K562 (cell line): ENCODE measurements around the gene KAT2B. TPM values are rescaled to one million over a fixed set of nuclear protein-coding genes. Genes with fewer than 3 reads are reported as not detected.
A peak's percentile ranks its signal among the peaks of the same experiment; 100 is the strongest.

Experiments
- ATAC-seq: fragments of 200-7000 bp; cut with Tn5 transposase; 3 replicates; pipeline ENCODE4 v1.9.1; 2020; ENCODE audit warnings: moderate library complexity
- BruUV-seq: library from RNA; stranded (reverse); fragments of 400-500 nt; replicated peaks from 2 replicates; lab custom pipeline; 2021; lab: Mats Ljungman, UMichigan
- CTCF ChIA-PET: fragments of 300-600 bp; formaldehyde crosslinking; extraction: SDS; loops from one replicate; lab custom pipeline; 2021; ENCODE audit warnings: low intra/inter-chr PET ratio; lab: Yijun Ruan, JAX
- POLR2A ChIA-PET: fragments of 300-600, 350-650 bp; sonication (Branson Sonifier 250); formaldehyde crosslinking; extraction: SDS; loops from one replicate; lab custom pipeline; 2021; ENCODE audit warnings: antibody characterized with exemption, inconsistent platforms; lab: Yijun Ruan, JAX
- DNase-seq, 4 experiments: peaks; one replicate each; pipeline versions ENCODE4 v3.0.0 to v3.0.0-alpha.2; 2011 to 2018; ENCODE audit warnings: low spot score in 3 of 4, mixed read lengths in 3 of 4; ENCODE audit errors: extremely low read depth in 1 of 4
- FAIRE-seq: peaks from 2 replicates; lab custom pipeline; 2011; peaks lifted over from hg19 to GRCh38; lab: Jason Lieb, UNC
- H2AFZ ChIP-seq: 2 replicates; pipeline ENCODE4 v1.6.0; 2011; ENCODE audit warnings: low read depth, low read length, control low read depth, inconsistent platforms
- H3K27ac ChIP-seq: fragments of 200-600 bp; 3 replicates; pipeline ENCODE4 v1.8.0; 2011; ENCODE audit warnings: low read depth, mild to moderate bottlenecking, control low read depth, inconsistent platforms, low read length, moderate library complexity, mixed read lengths; ENCODE audit errors: extremely low read depth
- H3K27me3 ChIP-seq, 2 experiments: fragments of 300-600 bp in 1 of 2; 2 replicates in 1 of 2; 3 replicates in 1 of 2; pipeline versions ENCODE4 v1.6.0 to v1.8.0; 2011; ENCODE audit warnings: inconsistent platforms in 2 of 2, low read length in 2 of 2, mild to moderate bottlenecking in 1 of 2, mixed read lengths in 1 of 2, moderate library complexity in 1 of 2; ENCODE audit not compliant: control insufficient read depth in 2 of 2, insufficient read depth in 2 of 2
- H3K36me3 ChIP-seq: fragments of 300-600 bp; 3 replicates; pipeline ENCODE4 v1.8.0; 2011; ENCODE audit warnings: mild to moderate bottlenecking, low read length, inconsistent platforms; ENCODE audit not compliant: control insufficient read depth, insufficient read depth
- H3K4me1 ChIP-seq, 2 experiments: fragments of 200-600 bp in 1 of 2; replicated peaks in 1 of 2; 2 replicates in 1 of 2; 3 replicates in 1 of 2; pipeline versions ENCODE4 v1.5.1 to v1.8.0; 2011; ENCODE audit warnings: inconsistent platforms in 2 of 2, low read length in 2 of 2, mild to moderate bottlenecking in 1 of 2, mixed read lengths in 1 of 2, moderate library complexity in 1 of 2; ENCODE audit not compliant: control insufficient read depth in 2 of 2, insufficient read depth in 2 of 2
- H3K4me2 ChIP-seq: 2 replicates; pipeline ENCODE4 v1.6.1; 2011; ENCODE audit warnings: low read length, control low read depth, inconsistent platforms, mixed read lengths; ENCODE audit not compliant: insufficient read depth
- H3K4me3 ChIP-seq: fragments of 200-600 bp; sonication (generic), shearing (Covaris generic); 2 replicates; pipeline ENCODE4 v1.5.1; 2016; ENCODE audit warnings: control low read depth, inconsistent platforms
- H3K79me2 ChIP-seq: fragments of 200-600 bp; 3 replicates; pipeline ENCODE4 v1.8.0; 2011; ENCODE audit warnings: low read length, inconsistent platforms; ENCODE audit not compliant: control insufficient read depth, insufficient read depth
- H3K9ac ChIP-seq, 2 experiments: 2 replicates each; pipeline versions ENCODE4 v1.6.0 to v1.6.1; 2011; ENCODE audit warnings: low read depth in 2 of 2, low read length in 2 of 2, control low read depth in 1 of 2, inconsistent platforms in 1 of 2, mild to moderate bottlenecking in 1 of 2, mixed read lengths in 1 of 2; ENCODE audit not compliant: insufficient read depth in 1 of 2
- H3K9me1 ChIP-seq: one replicate; pipeline ENCODE4 v1.6.0; 2011; ENCODE audit warnings: inconsistent platforms, mild to moderate bottlenecking, low read length, moderate library complexity; ENCODE audit not compliant: control insufficient read depth, insufficient read depth
- H3K9me3 ChIP-seq: replicated peaks from 2 replicates; pipeline ENCODE4 v1.5.1; 2011; ENCODE audit warnings: low read depth, low read length, inconsistent platforms; ENCODE audit not compliant: control insufficient read depth, insufficient read depth
- H4K20me1 ChIP-seq: replicated peaks from 2 replicates; pipeline ENCODE4 v1.6.1; 2011; ENCODE audit warnings: low read length, inconsistent platforms, mixed read lengths; ENCODE audit not compliant: control insufficient read depth, insufficient read depth
- ARID2 ChIP-seq: fragments of 450-650 bp; IDR thresholded peaks from 2 replicates; pipeline ENCODE4 v1.6.1; 2017; ENCODE audit warnings: antibody characterized with exemption, mild to moderate bottlenecking
- CBFA2T2 ChIP-seq: fragments of 450-650 bp; conservative IDR thresholded peaks from 2 replicates; pipeline ENCODE4 v1.6.1; 2017; ENCODE audit warnings: mild to moderate bottlenecking
- CREB3 ChIP-seq: fragments of 450-650 bp; conservative IDR thresholded peaks from 2 replicates; pipeline ENCODE4 v1.6.1; 2016; ENCODE audit warnings: missing genetic modification characterization, low read depth, mild to moderate bottlenecking, missing compliant biosample characterization, moderate library complexity
- HDGF ChIP-seq: fragments of 450-650 bp; IDR thresholded peaks from 2 replicates; pipeline ENCODE4 v1.6.1; 2016
- HNRNPUL1 ChIP-seq: fragments of 200-400 bp; formaldehyde crosslinking; IDR thresholded peaks from 2 replicates; pipeline ENCODE4 v1.6.1; 2017; ENCODE audit warnings: low read length
- ID3 ChIP-seq, 2 experiments: fragments of 250-450 bp in 1 of 2; fragments of 450-650 bp in 1 of 2; sonication (Bioruptor Pico) in 1 of 2; IDR thresholded peaks; 2 replicates each; pipeline versions ENCODE4 v1.6.1 to v1.8.0; 2016 to 2021; ENCODE audit warnings: mild to moderate bottlenecking in 2 of 2, moderate library complexity in 2 of 2, missing compliant biosample characterization in 1 of 2, missing genetic modification characterization in 1 of 2
- KLF16 ChIP-seq: IDR thresholded peaks from 2 replicates; pipeline ENCODE4 v1.6.1; 2016; ENCODE audit warnings: antibody characterized with exemption
- L3MBTL2 ChIP-seq: fragments of 450-650 bp; IDR thresholded peaks from 2 replicates; pipeline ENCODE4 v1.6.1; 2016; ENCODE audit warnings: mild to moderate bottlenecking, moderate library complexity
- LEF1 ChIP-seq: fragments of 450-650 bp; IDR thresholded peaks from 2 replicates; pipeline ENCODE4 v1.6.1; 2016; ENCODE audit warnings: mild to moderate bottlenecking
- NBN ChIP-seq: fragments of 450-650 bp; IDR thresholded peaks from 2 replicates; pipeline ENCODE4 v1.6.1; 2016; ENCODE audit warnings: low read depth, mild to moderate bottlenecking
- NFATC3 ChIP-seq: fragments of 450-650 bp; IDR thresholded peaks from 2 replicates; pipeline ENCODE4 v1.6.1; 2017; ENCODE audit warnings: mild to moderate bottlenecking
- SMARCC2 ChIP-seq: fragments of 450-650 bp; IDR thresholded peaks from 2 replicates; pipeline ENCODE4 v1.6.1; 2017; ENCODE audit warnings: antibody characterized with exemption, moderate library complexity, mild to moderate bottlenecking, low read depth
- THAP12 ChIP-seq: fragments of 250-450 bp; sonication (Bioruptor Pico); IDR thresholded peaks from 2 replicates; pipeline ENCODE4 v1.9.0; 2021; ENCODE audit warnings: mild to moderate bottlenecking, inconsistent platforms
- ZMIZ1 ChIP-seq, 2 experiments: fragments of 150-350 bp in 1 of 2; IDR thresholded peaks; 2 replicates each; pipeline ENCODE4 v1.6.1; 2012 to 2016; ENCODE audit warnings: low read depth in 2 of 2, low read length in 2 of 2, mild to moderate bottlenecking in 1 of 2, moderate library complexity in 1 of 2
- WGBS: fragments of 100-300 bp; shearing (Covaris generic); methylation state at CpG from one replicate; pipeline ENCODE4 v1.1.6; 2016; ENCODE audit warnings: low coverage, mixed read lengths; ENCODE audit not compliant: insufficient coverage; ENCODE audit errors: missing lambda C conversion rate; 5-methylcytosine and 5-hydroxymethylcytosine counted together
- in situ Hi-C: fragments of 300-500 bp; cut with MboI; formaldehyde crosslinking; loops from 4 replicates; pipeline ENCODE4 v1.15.0; 2018; ENCODE audit warnings: inconsistent platforms, mixed read lengths
- intact Hi-C: fragments of 100-400 bp; cut with micrococcal nuclease; formaldehyde crosslinking; loops from 2 replicates; pipeline ENCODE4 v1.14.2; 2022
- polyA plus RNA-seq, 8 experiments: library from polyadenylated mRNA; depleted of rRNA in 4 of 8; stranded (reverse) in 5 of 8; unstranded in 3 of 8; fragments of >200 nt; fragmentation: Nextera tagmentation in 2 of 8; fragmentation: Illumina TruSeq in 1 of 8; extraction: Ambion mirVana in 2 of 8; extraction: Trizol in 1 of 8; gene quantifications; 2 replicates each; pipeline versions ENCODE4 v1.2.1 to v1.2.3, GENCODE V29; 2011 to 2014; ENCODE audit warnings: inconsistent platforms in 1 of 8, missing spikeins in 1 of 8
- total RNA-seq, 7 experiments: library from RNA; depleted of rRNA in 6 of 7; stranded (reverse); fragments of >200 nt in 6 of 7; fragmentation: Illumina TruSeq in 2 of 7; extraction: Trizol in 2 of 7; gene quantifications; 2 replicates each; pipeline versions ENCODE4 v1.2.1 to v1.2.3, GENCODE V29; 2011 to 2021; ENCODE audit warnings: low replicate concordance in 1 of 7

The KAT2B gene
- total and polyA plus RNA-seq, 9 of the 15 experiments (the other 6 are each of a cell fraction or from before 2014, with no cell fraction given) = 3.3 to 14.9 (median 12.2) TPM

DNA sequence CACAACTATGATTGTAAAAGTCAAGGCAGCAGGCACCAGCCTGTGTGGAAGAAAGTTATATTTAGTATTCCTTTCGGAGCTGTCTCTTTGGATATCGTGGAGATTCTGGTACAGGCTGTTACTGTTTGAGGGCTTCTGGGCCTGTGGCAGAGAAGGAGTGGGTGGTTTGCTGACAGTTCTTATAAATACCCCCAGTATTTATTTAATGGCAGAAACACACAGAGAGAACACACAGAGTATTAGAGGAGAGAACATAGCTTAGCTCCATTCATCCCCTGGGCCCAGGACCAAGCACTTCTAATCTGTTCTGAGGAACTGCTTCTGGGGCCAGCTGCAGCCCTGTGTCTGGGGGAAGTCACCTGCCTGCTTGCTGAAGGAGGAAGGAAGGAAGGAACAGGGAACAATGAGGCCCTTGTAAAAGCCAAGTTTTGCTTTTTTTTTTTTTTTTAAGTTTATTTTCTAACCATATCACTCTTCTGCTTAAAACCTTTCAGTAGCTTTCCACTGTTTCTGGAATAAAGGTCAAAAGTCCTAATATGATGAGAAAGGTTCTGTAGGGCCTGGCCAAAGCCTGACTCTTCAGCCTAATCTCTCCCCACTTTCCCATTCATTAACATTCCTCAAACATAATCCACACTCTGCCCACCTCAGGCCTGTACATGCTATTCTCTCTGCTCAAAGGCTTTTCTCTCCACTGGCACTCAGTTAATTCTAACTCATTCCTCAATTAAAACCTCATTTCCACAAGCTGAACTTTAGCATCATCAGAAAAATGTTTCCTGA, 16.4 kb upstream of the KAT2B start:
- CTCF ChIA-PET = no interaction called here
- H3K4me3 ChIP-seq = no peak overlapping the region
- 21% methylated on average over 2 of the region's 2 CpGs for WGBS
- POLR2A ChIA-PET = interaction anchor here (0.5 to 3.6 kb wide), 15 partner anchors 9 to 319 kb away, joined by 3 to 15 read pairs (median 3); partner anchors contain the start of genes KAT2B and RAB5A
- H4K20me1 ChIP-seq = no peaks in the 10 kb centered on the region
- H3K27ac ChIP-seq = peak overlapping the region; percentile 66
- H3K36me3 ChIP-seq = no peaks in the 10 kb centered on the region
- in situ Hi-C loops (no loop called here), intact Hi-C loops (loop anchor here (1.0 to 5.0 kb wide), 2 partner anchors 17 to 77 kb away; partner anchors contain the start of gene RAB5A)
- H3K9me3 ChIP-seq = no peaks in the 10 kb centered on the region
- H3K4me2 ChIP-seq = peak overlapping the region; percentile 54
- FAIRE-seq (peak; percentile 55), DNase-seq (peak in 2 of 4 experiments; percentile 59 to 77), ATAC-seq (peak; percentile 80)
- H3K4me1 ChIP-seq = peaks cover 15 to 24% of the 10 kb centered on the region in 2 experiments; a peak in 4 of 5 replicates
- H3K9ac ChIP-seq = peak overlapping the region in 1 of 2 experiments; percentile 54; a peak in 2 of 4 replicates
- BruUV-seq = no TSS peak
- H2AFZ ChIP-seq = peak overlapping the region; percentile 82
- no peaks in the 10 kb centered on the region for H3K27me3 ChIP-seq
- no peaks in the 10 kb centered on the region for H3K9me1 ChIP-seq
- H3K79me2 ChIP-seq = no peaks in the 10 kb centered on the region
- no peak for TF ChIP-seq ID3 (CRISPR knock-in tag; IDR thresholded peaks at IDR 0.05)
- TF ChIP-seq ID3 (tag; IDR thresholded peaks at IDR 0.05) = 0 out of 2 replicates have a peak, but pooled peaks have one; percentile 18
- TF ChIP-seq ARID2 = peak; percentile 19; the same call in 1 of the 2 replicates
- peak; percentile 52 for TF ChIP-seq CREB3 (tag)
- TF ChIP-seq SMARCC2 = 0 out of 2 replicates have a peak, but pooled peaks have one; percentile 19
- 0 out of 2 replicates have a peak, but pooled peaks have one; percentile 8 for TF ChIP-seq KLF16
- TF ChIP-seq THAP12 (CRISPR knock-in tag) = no peak
- TF ChIP-seq LEF1 = peak; percentile 23; the same call in 1 of the 2 replicates
- 0 out of 2 replicates have a peak, but pooled peaks have one; percentile 21 for TF ChIP-seq NBN
- peak; percentile 62 for TF ChIP-seq HDGF
- TF ChIP-seq L3MBTL2 = peak; percentile 42
- TF ChIP-seq HNRNPUL1 = no peak
- TF ChIP-seq NFATC3 = 0 out of 2 replicates have a peak, but pooled peaks have one; percentile 62
- TF ChIP-seq ZMIZ1 (IDR thresholded peaks at IDR 0.05; ENCODE audit: low read depth in 2 of 2, low read length in 2 of 2) = no peak
- TF ChIP-seq CBFA2T2 = peak; percentile 50
